Islet of Langerhans (tissue), 1 donor: ENCODE results near the gene CDY1B.
"Not testable (repeated sequence)": the region's sequence is repeated elsewhere in the genome, so short reads cannot be mapped to it uniquely, and the experiment has no call there.

Experiments used
- FAIRE-seq: peaks from one replicate; lab custom pipeline; 2011; peaks lifted over from hg19 to GRCh38; lab: Jason Lieb, UNC

The CDY1B gene

GRCh38 chrY:24047919-24048318 lies at the start of gene CDY1B:
TSS of gene CDY1B (minus strand) at chrY:24048019. CDS start at chrY:24047688, 331 bp downstream.
- not testable (repeated sequence) for FAIRE-seq

- not testable (repeated sequence) for FAIRE-seq
Measured at GRCh38 chrY:24049525-24049924, 1.7 kb upstream of the CDY1B start.

GRCh38 chrY:24043209-24043608 lies 4.6 kb downstream of the CDY1B start:
- not testable (repeated sequence) for FAIRE-seq

GRCh38 chrY:24039008-24039718 lies 8.7 kb downstream of the CDY1B start:
- not testable (repeated sequence) for FAIRE-seq

- not testable (repeated sequence) for FAIRE-seq
Measured at GRCh38 chrY:24026212-24027103, 21.4 kb downstream of the CDY1B start.
